H1 (cell line): ENCODE measurements around the gene CPD. TPM values are rescaled to one million over a fixed set of nuclear protein-coding genes. Genes with fewer than 3 reads are reported as not detected.

ENCODE experiments used
- ASH2L ChIP-seq: fragments of 200-600, 300-600 bp; sonication (generic); IDR thresholded peaks from one replicate; pipeline ENCODE4 v1.7.1; 2017; ENCODE audit warnings: low read length
- CTCF ChIP-seq, 3 experiments: IDR thresholded peaks; 1 replicate in 2 of 3; 2 replicates in 1 of 3; pipeline versions ENCODE4 v1.5.1 to v1.6.1; 2011; ENCODE audit warnings: low read length in 3 of 3, mild to moderate bottlenecking in 3 of 3, inconsistent platforms in 2 of 3, low read depth in 1 of 3, moderate library complexity in 1 of 3; ENCODE audit not compliant: insufficient read depth in 1 of 3; ENCODE audit errors: control extremely low read depth in 1 of 3
- EZH2 ChIP-seq: fragments of 200-600 bp; sonication (generic); IDR thresholded peaks from 2 replicates; pipeline ENCODE4 v1.7.1; 2012; ENCODE audit warnings: low read depth, mild to moderate bottlenecking, moderate library complexity, low read length, inconsistent platforms; ENCODE audit not compliant: severe bottlenecking
- GTF2F1 ChIP-seq: IDR thresholded peaks from 2 replicates; pipeline ENCODE4 v1.6.1; 2012; ENCODE audit warnings: low read depth, low read length, improper control_type of control experiment, borderline replicate concordance
- MAX ChIP-seq: IDR thresholded peaks from 2 replicates; pipeline ENCODE4 v1.6.1; 2012; ENCODE audit warnings: inconsistent platforms
- RAD21 ChIP-seq, 2 experiments: IDR thresholded peaks in 1 of 2; conservative IDR thresholded peaks in 1 of 2; 2 replicates each; pipeline ENCODE4 v1.6.1; 2011; ENCODE audit warnings: low read depth in 2 of 2, low read length in 2 of 2, improper control_type of control experiment in 1 of 2, inconsistent platforms in 1 of 2, mild to moderate bottlenecking in 1 of 2, moderate library complexity in 1 of 2
- RBBP5 ChIP-seq: IDR thresholded peaks from 2 replicates; pipeline ENCODE4 v1.7.1; 2012; ENCODE audit warnings: low read depth, mild to moderate bottlenecking, inconsistent platforms, low read length, moderate library complexity, borderline replicate concordance
- RFX5 ChIP-seq: IDR thresholded peaks from 2 replicates; pipeline ENCODE4 v1.6.1; 2011; ENCODE audit warnings: low read depth, low read length, improper control_type of control experiment, borderline replicate concordance
- SUZ12 ChIP-seq: fragments of 200-600 bp; sonication (generic); IDR thresholded peaks from 2 replicates; pipeline ENCODE4 v1.6.1; 2012; ENCODE audit warnings: mild to moderate bottlenecking, inconsistent platforms, low read length, moderate library complexity, mixed read lengths
- polyA plus RNA-seq, 7 experiments: library from polyadenylated mRNA; depleted of rRNA in 3 of 7; stranded (reverse) in 5 of 7; unstranded in 2 of 7; fragments of >200 nt in 5 of 7; fragments of 200-250 nt in 2 of 7; gene quantifications; 1 replicate in 5 of 7; 2 replicates in 1 of 7; 4 replicates in 1 of 7; pipeline versions ENCODE4 v1.2.1 to v1.2.3, GENCODE V29; 2011 to 2013; ENCODE audit warnings: missing spikeins in 2 of 7, mixed read lengths in 2 of 7
- total RNA-seq: library from RNA; stranded (reverse); fragmentation: NEBNext Ultra II Directional; extraction: Animal tissue kit (Norgen Biotek cat#: 25700); gene quantifications from 2 replicates; pipeline ENCODE4 v1.2.1, GENCODE V29; 2021

Gene CPD
- total and polyA plus RNA-seq, 2 of the 8 experiments (the other 6 are each of a cell fraction or from before 2014, with no cell fraction given), result 8.6 to 46.2 TPM

- TF ChIP-seq CTCF (IDR thresholded peaks at IDR 0.05; ENCODE audit: control extremely low read depth in 1 of 3, insufficient read depth in 1 of 3, low read depth in 1 of 3, low read length in 3 of 3) (no peak), MAX (peak; percentile 42; the same call in 1 of the 2 replicates), SUZ12 (no peak), RBBP5 (0 out of 2 replicates have a peak, but pooled peaks have one; percentile 14), GTF2F1 (no peak), RFX5 (no peak), ASH2L (no peak), RAD21 (IDR thresholded peaks at IDR 0.05 in 1 of 2, conservative IDR thresholded peaks at IDR 0.05 in 1 of 2; ENCODE audit: low read depth in 2 of 2, low read length in 2 of 2) (no peak), EZH2 (no peak)
- TF ChIP-seq, all 59 proteins: peak for 2
Observed at GRCh38 chr17:30376621-30377452, 1.9 kb upstream of the CPD start (continued).
